Activated CD4-positive, alpha-beta T cell treated with anti-CD3 and anti-CD28 coated beads for 36 hours (primary cell): ENCODE data around the gene UBE2R2. TPM values are rescaled to one million over a fixed set of nuclear protein-coding genes. Genes with fewer than 3 reads are reported as not detected.
"Not testable (repeated sequence)": the region's sequence is repeated elsewhere in the genome, so short reads cannot be mapped to it uniquely, and the experiment has no call there.

Source experiments
- ATAC-seq: fragments of 200-7000 bp; cut with Tn5 transposase; one replicate; pipeline ENCODE4 v1.10.0; 2021; ENCODE audit warnings: mild to moderate bottlenecking, moderate library complexity
- CTCF ChIA-PET: fragments of 350-600 bp; sonication (Branson Sonifier 250); formaldehyde crosslinking; loops from one replicate; lab custom pipeline; 2021; ENCODE audit warnings: antibody characterized with exemption; lab: Charles Lee
- POLR2A ChIA-PET: fragments of 350-600 bp; sonication (Branson Sonifier 250); formaldehyde crosslinking; loops from one replicate; lab custom pipeline; 2021; ENCODE audit warnings: antibody characterized with exemption, inconsistent platforms; lab: Charles Lee
- DNase-seq: peaks from one replicate; pipeline ENCODE4 v3.0.0-alpha.2; 2020
- H3K27ac Mint-ChIP-seq: one replicate; pipeline ENCODE4 v1.8.0; 2021; ENCODE audit warnings: mixed read lengths
- H3K27me3 Mint-ChIP-seq: one replicate; pipeline ENCODE4 v1.8.0; 2021; ENCODE audit warnings: mixed read lengths
- H3K36me3 Mint-ChIP-seq: one replicate; pipeline ENCODE4 v1.8.0; 2021; ENCODE audit warnings: low read depth, mixed read lengths
- H3K4me1 Mint-ChIP-seq: one replicate; pipeline ENCODE4 v1.8.0; 2021; ENCODE audit warnings: mixed read lengths
- H3K4me3 Mint-ChIP-seq: one replicate; pipeline ENCODE4 v1.8.0; 2021; ENCODE audit warnings: mild to moderate bottlenecking, moderate library complexity, mixed read lengths
- H3K9me3 Mint-ChIP-seq: one replicate; pipeline ENCODE4 v1.8.0; 2021; ENCODE audit warnings: low read depth, mixed read lengths
- intact Hi-C, 2 experiments: fragments of 100-400 bp; cut with DNase I in 1 of 2; cut with micrococcal nuclease in 1 of 2; formaldehyde crosslinking; loops; one replicate each; pipeline versions ENCODE4 v1.14.2 to v1.15.1; 2022 to 2024; cut with DNase I, micrococcal nuclease
- total RNA-seq, 2 experiments: library from RNA; stranded (reverse); gene quantifications; one replicate each; pipeline ENCODE4 v1.2.3, GENCODE V29; 2021

Gene UBE2R2
- total RNA-seq, 2 experiments from 2014 or later, result 47.7 to 49.5 TPM

DNA sequence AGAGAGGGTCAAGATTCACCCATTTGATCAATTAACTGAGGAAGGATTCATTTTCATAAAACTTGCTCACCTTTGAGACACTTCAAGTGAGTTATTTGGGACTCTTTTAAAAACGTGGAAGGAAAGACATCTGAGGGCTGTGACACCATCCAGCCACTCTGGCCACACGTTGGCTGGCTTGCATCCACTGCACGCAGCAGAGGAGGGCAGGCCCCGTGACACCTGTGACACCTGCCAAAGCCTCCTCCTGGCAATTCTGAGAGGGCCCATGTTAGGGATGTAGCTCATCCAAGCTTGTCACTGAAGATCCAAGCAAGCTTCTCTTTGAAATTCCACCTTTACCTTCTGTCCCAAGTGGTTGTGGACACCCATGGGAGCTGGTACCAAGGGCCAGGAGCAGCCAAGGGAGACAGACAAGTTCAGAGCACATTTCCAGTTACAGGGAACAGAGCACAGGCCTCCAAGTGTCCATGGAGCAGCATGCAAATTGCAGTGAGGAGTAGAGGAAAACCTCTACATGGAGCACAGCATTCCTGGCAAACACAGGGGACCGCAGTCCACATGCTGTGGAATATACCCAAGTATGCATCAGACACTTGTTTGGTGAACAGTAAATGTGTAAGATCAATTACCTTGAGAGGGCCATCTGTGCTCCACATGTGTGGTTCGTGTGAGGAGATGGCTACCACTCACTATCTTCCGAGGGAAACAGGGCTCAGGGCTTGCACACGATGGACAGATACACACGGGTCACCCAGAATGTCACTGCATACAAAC is 16.8 kb upstream of the UBE2R2 start:
- peaks cover 1% of the 10 kb centered on the region for H3K9me3 Mint-ChIP-seq
- intact Hi-C loops, result no loop called here
- H3K27ac Mint-ChIP-seq, result no peak overlapping the region

DNA sequence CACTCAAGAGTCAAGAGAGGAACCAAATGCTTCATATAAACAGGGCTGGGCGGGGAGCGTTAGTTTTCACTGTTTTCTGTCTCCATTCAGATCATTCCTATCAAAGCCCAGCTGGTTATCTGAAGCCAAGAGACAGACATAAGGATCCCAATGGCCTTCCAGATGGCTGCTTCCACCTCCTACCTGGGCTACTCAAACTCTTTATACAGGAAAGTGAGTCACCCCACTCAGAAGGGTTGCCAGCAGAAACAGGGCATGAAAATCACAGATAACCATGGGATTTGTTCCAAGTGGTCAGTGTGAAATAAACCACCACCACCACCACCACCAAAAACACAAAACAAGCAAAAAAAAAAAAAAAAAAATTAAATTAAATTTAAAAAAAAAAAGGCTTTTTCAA is 16.1 kb upstream of the UBE2R2 start:
- ChIA-PET POLR2A (no interaction called here), CTCF (interaction anchor here (0.7 kb wide), 2 partner anchors 57 to 62 kb away, joined by 3 read pairs; no protein-coding TSS in a partner anchor)
- intact Hi-C loops, result no loop called here
- no peaks in the 10 kb centered on the region for H3K36me3 Mint-ChIP-seq
- H3K27me3 Mint-ChIP-seq, result peaks cover 3% of the 10 kb centered on the region
- ATAC-seq (no peak), DNase-seq (no peak)
- no peak overlapping the region for H3K4me3 Mint-ChIP-seq
- H3K9me3 Mint-ChIP-seq, result peaks cover 1% of the 10 kb centered on the region
- no peaks in the 10 kb centered on the region for H3K4me1 Mint-ChIP-seq
- H3K27ac Mint-ChIP-seq, result no peak overlapping the region

More for the DNA sequence above, 16.8 kb upstream of the UBE2R2 start:
- no peaks in the 10 kb centered on the region for H3K4me1 Mint-ChIP-seq
- no peak overlapping the region for H3K4me3 Mint-ChIP-seq
- ATAC-seq (no peak), DNase-seq (no peak)
- H3K27me3 Mint-ChIP-seq, result peaks cover 3% of the 10 kb centered on the region
- H3K36me3 Mint-ChIP-seq, result no peaks in the 10 kb centered on the region
- CTCF ChIA-PET, result interaction anchor here (0.7 kb wide), 1 partner anchor 63 kb away, joined by 3 read pairs; no protein-coding TSS in a partner anchor
- POLR2A ChIA-PET, result no interaction called here

DNA sequence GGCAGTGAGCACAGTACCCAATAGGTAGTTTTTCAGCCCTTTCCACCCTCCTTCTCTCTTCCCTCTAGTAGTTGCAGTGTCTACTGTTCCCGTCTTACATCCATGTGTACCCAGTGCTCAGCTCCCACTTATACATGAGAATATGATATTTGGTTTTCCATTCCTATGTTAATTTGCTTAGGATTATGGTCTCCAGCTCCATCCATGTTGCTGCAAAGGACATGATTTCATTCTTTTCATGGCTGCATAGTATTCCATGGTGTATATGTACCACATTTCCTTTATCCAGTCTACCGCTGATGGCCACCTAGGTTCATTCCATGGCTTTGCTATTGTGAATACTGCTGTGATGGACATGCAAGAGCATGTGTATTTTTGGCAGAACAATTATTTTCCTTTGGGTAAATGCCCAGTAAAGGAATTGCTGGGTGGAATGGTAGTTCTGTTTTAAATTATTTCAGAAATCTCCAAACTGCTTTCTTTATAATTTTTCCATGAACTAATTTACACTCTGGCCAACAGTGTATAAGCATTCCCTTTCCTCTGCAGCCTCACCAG is 14.9 kb upstream of the UBE2R2 start:
- H3K9me3 Mint-ChIP-seq, H3K27me3 Mint-ChIP-seq, H3K36me3 Mint-ChIP-seq, DNase-seq, H3K4me1 Mint-ChIP-seq, intact Hi-C loops, H3K27ac Mint-ChIP-seq, ATAC-seq, H3K4me3 Mint-ChIP-seq, POLR2A ChIA-PET: not testable (repeated sequence)
- CTCF ChIA-PET, result interaction anchor here (0.6 kb wide), 1 partner anchor 25 kb away, joined by 3 read pairs; no protein-coding TSS in a partner anchor

DNA sequence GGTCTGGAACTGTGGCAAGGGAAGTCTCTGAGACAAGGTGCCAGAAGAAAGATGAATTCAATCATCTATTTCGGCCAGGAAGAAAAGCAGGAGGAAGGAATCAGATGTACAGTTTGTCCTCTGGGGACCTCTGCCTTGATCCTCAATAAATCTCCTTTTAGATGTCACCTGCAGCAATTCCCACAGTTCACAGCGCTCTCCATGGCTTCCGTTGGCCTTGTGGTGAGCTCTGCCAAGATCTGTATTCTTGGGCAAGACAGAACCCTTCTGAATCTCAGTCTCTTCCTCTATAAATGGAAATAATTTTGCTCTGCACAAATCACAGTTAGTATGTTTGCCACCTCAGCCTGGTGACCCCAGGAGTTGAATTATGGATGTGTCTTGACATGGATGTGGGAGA is 12.8 kb upstream of the UBE2R2 start:
- H3K27ac Mint-ChIP-seq, ATAC-seq, H3K4me1 Mint-ChIP-seq, POLR2A ChIA-PET, H3K36me3 Mint-ChIP-seq, intact Hi-C loops, H3K4me3 Mint-ChIP-seq, H3K9me3 Mint-ChIP-seq, DNase-seq, H3K27me3 Mint-ChIP-seq: not testable (repeated sequence)
- CTCF ChIA-PET, result interaction anchor here (0.6 to 0.8 kb wide), 2 partner anchors 14 to 783 kb away, joined by 3 read pairs; no protein-coding TSS in a partner anchor

DNA sequence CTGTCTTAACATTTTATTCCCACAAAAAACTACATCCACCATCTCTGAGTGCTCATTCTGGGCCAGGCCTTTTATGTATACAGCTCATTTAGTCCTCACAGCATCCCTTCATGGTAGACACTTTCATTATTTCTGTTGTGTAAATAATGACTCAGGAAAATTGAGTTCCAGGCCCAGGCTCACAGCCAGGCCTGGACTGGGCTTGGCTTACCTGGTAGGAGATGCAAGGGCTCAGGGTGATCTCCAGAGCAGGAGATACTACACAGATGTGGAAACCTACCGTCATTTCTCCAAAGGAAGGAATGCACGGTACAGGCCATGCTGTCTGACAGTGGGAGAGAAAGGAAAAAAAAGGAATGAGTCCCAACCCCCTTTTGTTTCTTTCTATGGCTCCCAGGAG is 9.8 kb upstream of the UBE2R2 start:
- intact Hi-C loops, ATAC-seq, H3K9me3 Mint-ChIP-seq, H3K4me1 Mint-ChIP-seq, POLR2A ChIA-PET, H3K27ac Mint-ChIP-seq, DNase-seq, H3K36me3 Mint-ChIP-seq, H3K27me3 Mint-ChIP-seq, H3K4me3 Mint-ChIP-seq: not testable (repeated sequence)
- CTCF ChIA-PET, result interaction anchor here (1.3 kb wide), 1 partner anchor 28 kb away, joined by 6 read pairs; no protein-coding TSS in a partner anchor

DNA sequence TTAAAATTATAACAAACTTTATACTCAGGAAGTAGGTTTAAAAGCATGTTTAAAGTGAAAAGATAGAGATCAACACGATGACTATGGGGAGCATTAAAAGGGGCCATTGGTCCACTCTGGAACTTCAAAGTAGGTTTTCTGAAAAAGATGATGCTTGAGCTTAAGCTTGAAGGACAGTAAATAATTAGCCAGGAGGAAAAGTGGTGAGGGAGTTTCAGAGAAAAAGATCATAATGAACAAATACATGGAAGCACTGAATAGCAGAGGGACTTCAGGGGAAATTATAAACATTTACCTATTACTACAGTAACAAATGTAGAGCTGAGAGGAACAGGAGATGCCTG is 8.0 kb upstream of the UBE2R2 start:
- CTCF ChIA-PET, result interaction anchor here (0.9 to 1.5 kb wide), 3 partner anchors 30 to 76 kb away, joined by 3 to 4 read pairs (median 3); no protein-coding TSS in a partner anchor

DNA sequence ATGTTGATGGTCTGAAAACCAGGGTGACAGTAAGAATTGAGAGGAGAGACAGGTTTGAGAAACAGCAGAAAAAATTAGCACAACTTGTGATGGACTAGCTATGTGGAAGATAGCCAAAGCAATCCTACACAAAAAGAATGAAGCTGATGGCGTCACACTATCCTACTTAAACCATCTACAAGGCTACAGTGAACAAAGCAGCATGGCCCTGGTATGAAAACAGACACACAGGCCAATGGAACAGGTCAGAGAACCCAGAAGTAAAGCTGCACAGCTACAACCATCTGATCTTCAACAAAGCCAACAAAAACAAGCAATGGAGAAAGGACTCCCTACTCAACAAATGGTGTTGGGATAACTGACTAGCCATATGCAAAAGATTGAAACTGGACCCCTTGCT is 7.5 kb upstream of the UBE2R2 start:
- ATAC-seq, result no peak
- Mint-ChIP-seq H3K4me1 (peaks cover 13% of the 10 kb centered on the region), H3K27me3 (peaks cover 5% of the 10 kb centered on the region), H3K9me3 (no peaks in the 10 kb centered on the region), H3K36me3 (no peaks in the 10 kb centered on the region), H3K27ac (no peak overlapping the region), H3K4me3 (no peak overlapping the region)
- CTCF ChIA-PET, result interaction anchor here (0.9 to 1.5 kb wide), 2 partner anchors 31 to 76 kb away, joined by 3 to 4 read pairs; no protein-coding TSS in a partner anchor
- intact Hi-C loops, result no loop called here
- no peak for DNase-seq
- POLR2A ChIA-PET, result no interaction called here

More for the DNA sequence above, 8.0 kb upstream of the UBE2R2 start:
- H3K27me3 Mint-ChIP-seq, ATAC-seq, H3K4me3 Mint-ChIP-seq, H3K4me1 Mint-ChIP-seq, H3K27ac Mint-ChIP-seq, H3K36me3 Mint-ChIP-seq, intact Hi-C loops, H3K9me3 Mint-ChIP-seq, POLR2A ChIA-PET, DNase-seq: not testable (repeated sequence)

DNA sequence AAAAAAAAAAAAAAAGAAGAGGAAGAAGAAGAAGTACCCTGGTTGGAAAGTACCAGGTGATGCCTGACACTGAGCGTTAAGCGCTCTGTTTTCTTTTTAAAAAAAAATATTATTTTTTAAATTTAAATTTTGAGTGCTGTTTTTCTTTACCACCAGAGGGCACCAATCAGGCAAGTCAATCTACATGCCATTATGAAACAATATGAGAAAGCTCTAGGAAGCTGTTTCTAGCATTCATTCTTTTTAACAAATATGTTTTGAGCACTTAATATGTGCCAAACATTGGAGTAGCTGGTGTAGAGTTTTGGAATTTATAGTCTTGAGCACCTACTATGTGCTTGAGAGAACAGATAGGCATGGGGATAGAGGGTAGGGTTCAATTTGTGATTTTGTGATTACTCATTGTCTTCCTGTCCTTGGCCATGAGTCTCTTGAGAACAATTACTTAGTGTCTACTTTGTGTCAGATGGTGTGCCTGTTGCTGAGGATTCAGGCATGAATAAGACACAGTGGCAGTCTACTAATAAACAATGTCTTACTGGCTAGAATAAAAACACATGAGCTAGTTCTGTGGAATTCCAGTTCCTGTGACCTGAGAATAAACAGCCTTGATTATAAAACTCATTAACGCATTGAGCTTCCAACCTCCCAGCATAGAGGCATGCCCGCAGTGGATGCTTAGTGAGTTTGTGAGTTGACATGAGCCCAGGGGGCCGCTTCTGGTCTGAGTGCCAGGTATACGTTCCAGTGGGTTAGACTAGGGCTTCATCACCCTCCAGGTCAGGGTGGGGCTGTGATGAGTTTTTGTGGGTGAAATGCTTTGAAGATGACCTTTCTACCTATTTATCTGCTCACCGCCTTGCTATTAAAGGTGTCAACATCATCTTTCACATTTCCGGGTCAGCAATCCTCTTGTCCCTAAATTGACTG is 3.0 kb upstream of the UBE2R2 start:
- peaks cover 33% of the 10 kb centered on the region for H3K4me1 Mint-ChIP-seq
- ChIA-PET POLR2A (interaction anchor here (0.7 to 1.1 kb wide), 3 partner anchors 19 to 877 kb away, joined by 3 to 8 read pairs (median 8); partner anchors contain the start of gene CCL19), CTCF (interaction anchor here (0.6 to 4.1 kb wide), 36 partner anchors 11 to 831 kb away, joined by 3 to 31 read pairs (median 4); no protein-coding TSS in a partner anchor)
- ATAC-seq (peak; percentile 6), DNase-seq (peak; percentile 14)
- intact Hi-C loops, result loop anchor here (1.0 to 5.0 kb wide), 4 partner anchors 38 to 645 kb away; partner anchors contain the start of genes DNAI1 (in 1 of the 2) and FAM219A (in 1 of the 2)
- H3K9me3 Mint-ChIP-seq, result no peaks in the 10 kb centered on the region
- peak overlapping the region; percentile 51 for H3K27ac Mint-ChIP-seq
- H3K27me3 Mint-ChIP-seq, result peaks cover 4% of the 10 kb centered on the region
- H3K4me3 Mint-ChIP-seq, result no peak overlapping the region
- H3K36me3 Mint-ChIP-seq, result peaks cover 7% of the 10 kb centered on the region

DNA sequence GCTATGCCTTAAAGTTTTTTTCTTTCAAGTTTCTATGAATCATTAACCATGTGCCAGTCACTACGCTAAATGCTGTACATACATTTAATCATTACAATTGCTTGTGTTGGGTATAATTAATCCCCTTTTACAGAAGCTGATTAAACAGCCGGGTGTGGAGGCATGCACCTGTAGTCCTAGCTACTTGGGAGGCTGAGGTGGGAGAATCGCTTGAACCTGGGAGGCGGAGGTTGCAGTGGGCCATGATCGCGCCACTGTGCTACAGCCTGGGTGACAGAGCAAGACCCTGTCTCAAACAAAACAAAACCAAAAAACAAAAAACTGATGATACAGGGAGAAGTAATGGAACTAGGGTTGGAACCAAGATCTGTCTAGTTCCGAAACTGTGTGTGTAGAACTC is 1.2 kb upstream of the UBE2R2 start:
- POLR2A ChIA-PET, result interaction anchor here (2.4 kb wide), 1 partner anchor 20 kb away, joined by 10 read pairs; no protein-coding TSS in a partner anchor
- no peak for DNase-seq
- CTCF ChIA-PET, result interaction anchor here (1.0 to 4.1 kb wide), 6 partner anchors 9 to 342 kb away, joined by 3 to 31 read pairs (median 4); partner anchors contain the start of gene NOL6
- Mint-ChIP-seq H3K9me3 (no peaks in the 10 kb centered on the region), H3K4me1 (peaks cover 50% of the 10 kb centered on the region), H3K27me3 (no peaks in the 10 kb centered on the region), H3K27ac (peak overlapping the region; percentile 92), H3K36me3 (peaks cover 15% of the 10 kb centered on the region), H3K4me3 (peak overlapping the region; percentile 89)
- intact Hi-C loops, result loop anchor here (1.0 to 5.0 kb wide), 12 partner anchors 65 to 1172 kb away; partner anchors contain the start of genes AQP3 (in 1 of the 2), B4GALT1 (in 1 of the 2), DNAI1 (in 1 of the 2) and DNAJA1 (in 1 of the 2)
- no peak for ATAC-seq

DNA sequence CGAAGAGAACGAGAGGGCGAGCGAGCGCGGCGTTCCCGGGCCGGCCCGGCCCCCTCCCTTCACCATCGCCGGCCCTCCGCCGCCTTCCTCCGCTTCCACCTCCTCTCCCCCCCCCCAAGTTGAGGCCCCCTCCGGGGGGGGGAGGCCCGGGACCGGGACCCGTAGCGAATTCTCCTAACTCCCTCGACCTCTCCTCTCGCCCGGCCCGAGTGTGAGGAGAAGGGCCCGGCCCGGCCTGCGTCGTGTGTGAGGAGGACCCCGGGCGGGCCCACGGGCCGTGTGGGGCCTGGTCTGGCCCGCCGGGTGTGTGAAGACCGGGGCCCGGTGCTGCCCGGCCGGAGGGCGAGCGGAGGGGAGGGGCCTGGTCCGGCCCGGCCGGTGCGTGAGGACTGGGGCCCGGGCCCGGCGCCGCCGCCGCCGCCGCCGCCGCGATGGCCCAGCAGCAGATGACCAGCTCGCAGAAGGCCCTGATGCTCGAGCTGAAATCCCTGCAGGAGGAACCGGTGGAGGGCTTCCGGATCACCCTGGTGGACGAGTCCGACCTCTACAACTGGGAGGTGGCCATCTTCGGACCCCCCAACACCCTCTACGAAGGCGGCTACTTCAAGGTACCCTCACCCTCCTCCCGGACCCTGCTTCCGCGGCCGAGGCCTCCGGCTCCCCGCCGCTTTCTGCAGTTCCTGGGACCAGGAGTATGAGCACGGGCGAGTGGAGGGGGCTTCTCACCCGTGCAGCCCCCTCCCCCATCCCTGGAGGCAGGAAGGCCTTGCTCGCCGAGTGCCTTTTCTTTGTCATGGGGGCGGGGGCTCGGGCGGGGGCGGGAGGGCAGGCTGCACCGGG is 587 bp downstream of the UBE2R2 start:
- POLR2A ChIA-PET, result interaction anchor here (0.7 kb wide), 1 partner anchor 646 kb away, joined by 3 read pairs; no protein-coding TSS in a partner anchor
- peak; percentile 7 for ATAC-seq

More for the DNA sequence above, 587 bp downstream of the UBE2R2 start:
- H3K4me1 Mint-ChIP-seq, result peaks cover 56% of the 10 kb centered on the region
- no peaks in the 10 kb centered on the region for H3K27me3 Mint-ChIP-seq
- peak; percentile 82 for DNase-seq
- peak overlapping the region; percentile 89 for H3K4me3 Mint-ChIP-seq
- intact Hi-C loops, result loop anchor here (1.0 to 5.0 kb wide), 13 partner anchors 19 to 1170 kb away; partner anchors contain the start of genes AQP3 (in 1 of the 2), B4GALT1 (in 1 of the 2), DCAF12 (in 1 of the 2) and DNAJA1 (in 1 of the 2)
- H3K9me3 Mint-ChIP-seq, result no peaks in the 10 kb centered on the region
- CTCF ChIA-PET, result interaction anchor here (1.8 kb wide), 1 partner anchor 17 kb away, joined by 6 read pairs; no protein-coding TSS in a partner anchor
- peak overlapping the region; percentile 81 for H3K27ac Mint-ChIP-seq
- H3K36me3 Mint-ChIP-seq, result peaks cover 15% of the 10 kb centered on the region
